DOHH2 (cell line): Measurements from ENCODE around the gene CGB8.
"Not testable (repeated sequence)": the region's sequence is repeated elsewhere in the genome, so short reads cannot be mapped to it uniquely, and the experiment has no call there.

Experiments
- H3F3A ChIP-seq: fragments of 200-600 bp; sonication (generic), shearing (Covaris generic); 2 replicates; pipeline ENCODE4 v1.6.0; 2016; ENCODE audit warnings: antibody characterized with exemption, mild to moderate bottlenecking; ENCODE audit not compliant: control insufficient read depth, insufficient read depth
- H3K27ac ChIP-seq: fragments of 200-600 bp; sonication (generic); 2 replicates; pipeline ENCODE4 v1.5.1; 2014; ENCODE audit warnings: low read depth, mild to moderate bottlenecking, low read length, moderate library complexity
- H3K27me3 ChIP-seq: fragments of 200-600 bp; sonication (generic); 2 replicates; pipeline ENCODE4 v1.6.1; 2014; ENCODE audit warnings: mild to moderate bottlenecking, low read length, mixed read lengths; ENCODE audit not compliant: control insufficient read depth
- H3K36me3 ChIP-seq: fragments of 200-600 bp; sonication (generic); 2 replicates; pipeline ENCODE4 v1.6.1; 2014; ENCODE audit warnings: mild to moderate bottlenecking, low read length, moderate library complexity, mixed read lengths; ENCODE audit not compliant: control insufficient read depth
- H3K4me1 ChIP-seq: fragments of 200-600 bp; sonication (generic); 2 replicates; pipeline ENCODE4 v1.6.1; 2014; ENCODE audit warnings: mild to moderate bottlenecking, low read length, mixed read lengths; ENCODE audit not compliant: control insufficient read depth
- H3K4me2 ChIP-seq: fragments of 200-600 bp; sonication (generic); 2 replicates; pipeline ENCODE4 v1.6.0; 2014; ENCODE audit warnings: mild to moderate bottlenecking, low read length, moderate library complexity
- H3K4me3 ChIP-seq: fragments of 200-600 bp; sonication (generic); 2 replicates; pipeline ENCODE4 v1.5.1; 2014; ENCODE audit warnings: mild to moderate bottlenecking, low read length, mixed read lengths
- H3K79me2 ChIP-seq: fragments of 200-600 bp; sonication (generic); 2 replicates; pipeline ENCODE4 v1.6.1; 2014; ENCODE audit warnings: mild to moderate bottlenecking, low read length, mixed read lengths; ENCODE audit not compliant: control insufficient read depth
- H3K9me2 ChIP-seq: fragments of 200-600 bp; sonication (generic); replicated peaks from 2 replicates; pipeline ENCODE4 v1.6.1; 2014; ENCODE audit warnings: mild to moderate bottlenecking, low read length, mixed read lengths; ENCODE audit not compliant: control insufficient read depth
- H3K9me3 ChIP-seq: fragments of 200-600 bp; sonication (generic); 2 replicates; pipeline ENCODE4 v1.6.1; 2014; ENCODE audit warnings: antibody characterized with exemption, low read length, mixed read lengths; ENCODE audit not compliant: control insufficient read depth, insufficient read depth
- H4K20me1 ChIP-seq: fragments of 200-600 bp; sonication (generic); 2 replicates; pipeline ENCODE4 v1.6.0; 2014; ENCODE audit warnings: low read depth, mild to moderate bottlenecking, antibody characterized with exemption, low read length, moderate library complexity; ENCODE audit not compliant: control insufficient read depth, insufficient read depth
- CTCF ChIP-seq: fragments of 200-600 bp; sonication (generic); IDR thresholded peaks from one replicate; pipeline ENCODE4 v1.5.1; 2014; ENCODE audit warnings: antibody characterized with exemption, mild to moderate bottlenecking, low read depth, low read length; ENCODE audit not compliant: poor library complexity, severe bottlenecking
- EZH2phosphoT487 ChIP-seq: fragments of 200-600 bp; sonication (generic); IDR thresholded peaks from 2 replicates; pipeline ENCODE4 v1.6.1; 2017; ENCODE audit warnings: borderline replicate concordance, mild to moderate bottlenecking, antibody characterized with exemption, low read length, moderate library complexity, mixed read lengths

Gene CGB8

GRCh38 chr19:49057636-49058234 is 8.8 kb upstream of the CGB8 start, which contains the start of gene CGB7:
TSS of gene CGB7 (minus strand) at chr19:49057749. CDS start at chr19:49055375, 2,374 bp downstream.
- no peak within 1 kb of the TSS for H3K27ac ChIP-seq
- H3K9me2 ChIP-seq: no peaks in the 10 kb centered on the region
- H3K9me3 ChIP-seq: no peaks in the 10 kb centered on the region
- H4K20me1 ChIP-seq: no peaks in the 10 kb centered on the region
- H3K4me2 ChIP-seq: peak within 1 kb of the TSS; percentile 65
- H3K79me2 ChIP-seq: no peaks in the 10 kb centered on the region
- peak within 1 kb of the TSS; percentile 64; the same call in 1 of the 2 replicates for H3K4me3 ChIP-seq
- peaks cover 59% of the 10 kb centered on the region for H3K27me3 ChIP-seq
- no peaks in the 10 kb centered on the region for H3F3A ChIP-seq
- TF ChIP-seq EZH2phosphoT487 (no peak), CTCF (no peak)
- H3K36me3 ChIP-seq: no peaks in the 10 kb centered on the region
- H3K4me1 ChIP-seq: peaks cover 12% of the 10 kb centered on the region

GRCh38 chr19:49056902-49057596 is 8.1 kb upstream of the CGB8 start:
- Histone ChIP-seq H3K4me2 (peak overlapping the region; percentile 65), H3K27me3 (peaks cover 57% of the 10 kb centered on the region), H3K4me1 (peaks cover 12% of the 10 kb centered on the region)
- H3F3A ChIP-seq, H4K20me1 ChIP-seq, H3K27ac ChIP-seq, H3K79me2 ChIP-seq, H3K36me3 ChIP-seq, H3K4me3 ChIP-seq, H3K9me3 ChIP-seq, H3K9me2 ChIP-seq: not testable (repeated sequence)

GRCh38 chr19:49056101-49056901 is 7.4 kb upstream of the CGB8 start:
- H3K36me3 ChIP-seq: no peaks in the 10 kb centered on the region
- no peak overlapping the region for H3K27ac ChIP-seq
- peaks cover 49% of the 10 kb centered on the region for H3K27me3 ChIP-seq
- TF ChIP-seq CTCF (peak; percentile 23), EZH2phosphoT487 (peak; percentile 91)
- peak overlapping the region; percentile 64 for H3K4me3 ChIP-seq
- no peaks in the 10 kb centered on the region for H3F3A ChIP-seq
- peaks cover 12% of the 10 kb centered on the region for H3K4me1 ChIP-seq
- H3K9me2 ChIP-seq: no peaks in the 10 kb centered on the region
- peak overlapping the region; percentile 65 for H3K4me2 ChIP-seq
- H4K20me1 ChIP-seq: no peaks in the 10 kb centered on the region
- no peaks in the 10 kb centered on the region for H3K9me3 ChIP-seq
- H3K79me2 ChIP-seq: no peaks in the 10 kb centered on the region

GRCh38 chr19:49050376-49051033 is 1.6 kb upstream of the CGB8 start:
- H3K79me2 ChIP-seq, H3K4me1 ChIP-seq, H3K9me2 ChIP-seq, H3K27ac ChIP-seq, H3K27me3 ChIP-seq, H3F3A ChIP-seq, H4K20me1 ChIP-seq, H3K36me3 ChIP-seq, H3K4me2 ChIP-seq, H3K9me3 ChIP-seq, H3K4me3 ChIP-seq: not testable (repeated sequence)

GRCh38 chr19:49049834-49050233 is 923 bp upstream of the CGB8 start:
- H3F3A ChIP-seq, H4K20me1 ChIP-seq, H3K9me2 ChIP-seq, H3K27me3 ChIP-seq, H3K4me1 ChIP-seq, H3K36me3 ChIP-seq, H3K4me2 ChIP-seq, H3K4me3 ChIP-seq, H3K27ac ChIP-seq, H3K9me3 ChIP-seq, H3K79me2 ChIP-seq: not testable (repeated sequence)

GRCh38 chr19:49043548-49043947 is 5.4 kb downstream of the CGB8 start, which contains the start of gene CGB5:
TSS of gene CGB5 (plus strand) at chr19:49043848. CDS start at chr19:49044210, 362 bp downstream.
- H3K9me3 ChIP-seq, H3K4me1 ChIP-seq, H3K9me2 ChIP-seq, H3K27ac ChIP-seq, H3K36me3 ChIP-seq, H3K27me3 ChIP-seq, H3K79me2 ChIP-seq, H4K20me1 ChIP-seq, H3K4me2 ChIP-seq, H3F3A ChIP-seq, H3K4me3 ChIP-seq: not testable (repeated sequence)
